WTC11 (cell line): ENCODE data around the gene TMEM135. TPM values are rescaled to one million over a fixed set of nuclear protein-coding genes. Genes with fewer than 3 reads are reported as not detected.

Source experiments
- ATAC-seq: fragments of 200-7000 bp; cut with Tn5 transposase; 2 replicates; pipeline ENCODE4 v1.10.0; 2021; ENCODE audit warnings: mild to moderate bottlenecking, moderate library complexity
- CTCF ChIA-PET: fragments of 300-600 bp; sonication (Branson Sonifier 250); formaldehyde crosslinking; loops from one replicate; lab custom pipeline; 2021; ENCODE audit warnings: antibody characterized with exemption; lab: Charles Lee
- POLR2A ChIA-PET: fragments of 350-600 bp; sonication (Branson Sonifier 250); formaldehyde crosslinking; loops from one replicate; lab custom pipeline; 2021; ENCODE audit warnings: antibody characterized with exemption; lab: Charles Lee
- DNase-seq: peaks from one replicate; pipeline ENCODE4 v3.0.0; 2021; ENCODE audit warnings: low spot score
- H3K27ac Mint-ChIP-seq: 2 replicates; pipeline ENCODE4 v1.8.0; 2021; ENCODE audit warnings: mixed read lengths
- H3K27me3 Mint-ChIP-seq: 2 replicates; pipeline ENCODE4 v1.8.0; 2021; ENCODE audit warnings: low read depth, mild to moderate bottlenecking, moderate library complexity, mixed read lengths
- H3K36me3 Mint-ChIP-seq: 2 replicates; pipeline ENCODE4 v1.8.0; 2021; ENCODE audit warnings: mixed read lengths
- H3K4me1 Mint-ChIP-seq: 2 replicates; pipeline ENCODE4 v1.8.0; 2022; ENCODE audit warnings: mixed read lengths
- H3K4me3 Mint-ChIP-seq: 2 replicates; pipeline ENCODE4 v1.8.0; 2021; ENCODE audit warnings: mild to moderate bottlenecking, moderate library complexity, mixed read lengths
- H3K9me3 Mint-ChIP-seq: 2 replicates; pipeline ENCODE4 v1.8.0; 2021; ENCODE audit warnings: mixed read lengths
- ATF1 ChIP-seq: sonication (generic); formaldehyde crosslinking; IDR thresholded peaks from 2 replicates; pipeline ENCODE4 v1.8.1; 2023; ENCODE audit warnings: mild to moderate bottlenecking, moderate library complexity, missing genetic modification reagents
- ATF2 ChIP-seq: sonication (generic); formaldehyde crosslinking; IDR thresholded peaks from 2 replicates; pipeline ENCODE4 v1.8.1; 2022; ENCODE audit warnings: low read depth, missing genetic modification reagents, borderline replicate concordance
- ATF6 ChIP-seq: sonication (generic); formaldehyde crosslinking; IDR thresholded peaks from 2 replicates; pipeline ENCODE4 v1.8.1; 2023; ENCODE audit warnings: mild to moderate bottlenecking, missing genetic modification reagents
- CBFB ChIP-seq: sonication (generic); formaldehyde crosslinking; IDR thresholded peaks from 2 replicates; pipeline ENCODE4 v1.8.1; 2022; ENCODE audit warnings: mild to moderate bottlenecking, low read depth, missing genetic modification reagents
- CREB1 ChIP-seq: sonication (generic); formaldehyde crosslinking; IDR thresholded peaks from 2 replicates; pipeline ENCODE4 v1.8.0; 2023; ENCODE audit warnings: mild to moderate bottlenecking, missing genetic modification reagents
- CTCF ChIP-seq: fragments of 200-600 bp; IDR thresholded peaks from 2 replicates; pipeline ENCODE4 v1.8.0; 2022; ENCODE audit warnings: antibody characterized with exemption
- ERG ChIP-seq: fragments of 250-450 bp; sonication (Bioruptor Pico); IDR thresholded peaks from 2 replicates; pipeline ENCODE4 v1.8.0; 2021; ENCODE audit warnings: mild to moderate bottlenecking
- IRF2 ChIP-seq: sonication (generic); formaldehyde crosslinking; IDR thresholded peaks from 2 replicates; pipeline ENCODE4 v1.8.0; 2022; ENCODE audit warnings: low read depth, missing genetic modification reagents, borderline replicate concordance
- JAZF1 ChIP-seq: fragments of 250-450 bp; sonication (Bioruptor Pico); IDR thresholded peaks from 2 replicates; pipeline ENCODE4 v1.9.0; 2021; ENCODE audit warnings: moderate library complexity, mild to moderate bottlenecking, inconsistent platforms
- KAT7 ChIP-seq: sonication (generic); formaldehyde crosslinking; IDR thresholded peaks from 2 replicates; pipeline ENCODE4 v1.8.1; 2023; ENCODE audit warnings: missing genetic modification reagents, mild to moderate bottlenecking, borderline replicate concordance
- MAX ChIP-seq: sonication (generic); formaldehyde crosslinking; IDR thresholded peaks from 2 replicates; pipeline ENCODE4 v1.8.0; 2022; ENCODE audit warnings: mild to moderate bottlenecking, missing genetic modification reagents
- MLX ChIP-seq: sonication (generic); formaldehyde crosslinking; IDR thresholded peaks from 2 replicates; pipeline ENCODE4 v1.8.1; 2023; ENCODE audit warnings: mild to moderate bottlenecking, missing genetic modification reagents, moderate library complexity
- NFE2L1 ChIP-seq: sonication (generic); formaldehyde crosslinking; IDR thresholded peaks from 2 replicates; pipeline ENCODE4 v1.8.1; 2023; ENCODE audit warnings: missing genetic modification reagents
- PRRX2 ChIP-seq: fragments of 250-450 bp; sonication (Bioruptor Pico); IDR thresholded peaks from 2 replicates; pipeline ENCODE4 v1.8.0; 2021; ENCODE audit warnings: mild to moderate bottlenecking
- SMAD4 ChIP-seq: sonication (generic); formaldehyde crosslinking; IDR thresholded peaks from 2 replicates; pipeline ENCODE4 v1.8.0; 2022; ENCODE audit warnings: mild to moderate bottlenecking, missing genetic modification reagents
- TEAD1 ChIP-seq: sonication (generic); formaldehyde crosslinking; IDR thresholded peaks from 2 replicates; pipeline ENCODE4 v1.8.0; 2022; ENCODE audit warnings: mild to moderate bottlenecking, missing genetic modification reagents
- TP53 ChIP-seq: sonication (generic); formaldehyde crosslinking; IDR thresholded peaks from 2 replicates; pipeline ENCODE4 v1.8.1; 2023; ENCODE audit warnings: mild to moderate bottlenecking, missing genetic modification reagents
- USF1 ChIP-seq: sonication (generic); formaldehyde crosslinking; IDR thresholded peaks from 2 replicates; pipeline ENCODE4 v1.8.0; 2022; ENCODE audit warnings: mild to moderate bottlenecking, missing genetic modification reagents
- USF2 ChIP-seq: sonication (generic); formaldehyde crosslinking; IDR thresholded peaks from 2 replicates; pipeline ENCODE4 v1.8.1; 2023; ENCODE audit warnings: mild to moderate bottlenecking, missing genetic modification reagents, moderate library complexity
- ZBTB21 ChIP-seq: sonication (generic); formaldehyde crosslinking; IDR thresholded peaks from 2 replicates; pipeline ENCODE4 v1.8.1; 2023; ENCODE audit warnings: mild to moderate bottlenecking, missing genetic modification reagents, borderline replicate concordance
- ZNF232 ChIP-seq: sonication (generic); formaldehyde crosslinking; IDR thresholded peaks from 2 replicates; pipeline ENCODE4 v1.8.0; 2022; ENCODE audit warnings: mild to moderate bottlenecking, missing genetic modification reagents
- total RNA-seq: library from RNA; stranded (reverse); gene quantifications from 3 replicates; pipeline ENCODE4 v1.2.3, GENCODE V29; 2021

TMEM135 gene
- total RNA-seq, 1 experiment from 2014 or later, result 35.8 TPM

GRCh38 chr11:87260811-87261210 lies 223.1 kb downstream of the TMEM135 start (continued):
- no peak for TF ChIP-seq USF1 (CRISPR knock-in tag)
- TF ChIP-seq ATF6 (CRISPR knock-in tag), result no peak
- TF ChIP-seq MAX (CRISPR knock-in tag), result no peak
- no peak for TF ChIP-seq USF2 (CRISPR knock-in tag)
- TF ChIP-seq, all 79 proteins: peak for 0

GRCh38 chr11:87263264-87263838 lies 225.6 kb downstream of the TMEM135 start:
- no peak overlapping the region for H3K27ac Mint-ChIP-seq
- H3K4me3 Mint-ChIP-seq, result no peak overlapping the region
- H3K27me3 Mint-ChIP-seq, result no peaks in the 10 kb centered on the region
- ChIA-PET CTCF (no interaction called here), POLR2A (no interaction called here)
- no peak for TF ChIP-seq MAX (CRISPR knock-in tag)
- TF ChIP-seq TEAD1 (CRISPR knock-in tag), result no peak
- no peak for TF ChIP-seq MLX (CRISPR knock-in tag)
- no peak for TF ChIP-seq ERG (CRISPR knock-in tag)
- no peak for TF ChIP-seq CTCF
- TF ChIP-seq CBFB (CRISPR knock-in tag), result no peak
- no peak for TF ChIP-seq ZNF232 (CRISPR knock-in tag)
- no peak for TF ChIP-seq JAZF1 (CRISPR knock-in tag)
- TF ChIP-seq KAT7 (CRISPR knock-in tag), result no peak
- TF ChIP-seq USF1 (CRISPR knock-in tag), result no peak
- no peaks in the 10 kb centered on the region for H3K9me3 Mint-ChIP-seq
- ATAC-seq (no peak), DNase-seq (no peak)
- H3K36me3 Mint-ChIP-seq, result no peaks in the 10 kb centered on the region
- peaks cover 16% of the 10 kb centered on the region for H3K4me1 Mint-ChIP-seq

GRCh38 chr11:87263979-87264378 lies 226.2 kb downstream of the TMEM135 start:
- Mint-ChIP-seq H3K27me3 (no peaks in the 10 kb centered on the region), H3K27ac (no peak overlapping the region), H3K4me3 (no peak overlapping the region), H3K36me3 (no peaks in the 10 kb centered on the region), H3K4me1 (peaks cover 10% of the 10 kb centered on the region), H3K9me3 (no peaks in the 10 kb centered on the region)
- POLR2A ChIA-PET, result no interaction called here
- CTCF ChIA-PET, result no interaction called here
- DNase-seq (no peak), ATAC-seq (no peak)
- TF ChIP-seq TP53 (CRISPR knock-in tag) (no peak), NFE2L1 (CRISPR knock-in tag) (no peak), ATF2 (CRISPR knock-in tag) (no peak), IRF2 (no peak), PRRX2 (CRISPR knock-in tag) (no peak), ATF1 (CRISPR knock-in tag) (no peak), SMAD4 (CRISPR knock-in tag) (no peak), CREB1 (CRISPR knock-in tag) (no peak), ZBTB21 (CRISPR knock-in tag) (no peak)
